ENCODE results near the gene DAP3.
A peak's percentile ranks its signal among the peaks of the same experiment; 100 is the strongest.
"Not testable (repeated sequence)": the region's sequence is repeated elsewhere in the genome, so short reads cannot be mapped to it uniquely, and the experiment has no call there.

The DAP3 gene

DNA sequence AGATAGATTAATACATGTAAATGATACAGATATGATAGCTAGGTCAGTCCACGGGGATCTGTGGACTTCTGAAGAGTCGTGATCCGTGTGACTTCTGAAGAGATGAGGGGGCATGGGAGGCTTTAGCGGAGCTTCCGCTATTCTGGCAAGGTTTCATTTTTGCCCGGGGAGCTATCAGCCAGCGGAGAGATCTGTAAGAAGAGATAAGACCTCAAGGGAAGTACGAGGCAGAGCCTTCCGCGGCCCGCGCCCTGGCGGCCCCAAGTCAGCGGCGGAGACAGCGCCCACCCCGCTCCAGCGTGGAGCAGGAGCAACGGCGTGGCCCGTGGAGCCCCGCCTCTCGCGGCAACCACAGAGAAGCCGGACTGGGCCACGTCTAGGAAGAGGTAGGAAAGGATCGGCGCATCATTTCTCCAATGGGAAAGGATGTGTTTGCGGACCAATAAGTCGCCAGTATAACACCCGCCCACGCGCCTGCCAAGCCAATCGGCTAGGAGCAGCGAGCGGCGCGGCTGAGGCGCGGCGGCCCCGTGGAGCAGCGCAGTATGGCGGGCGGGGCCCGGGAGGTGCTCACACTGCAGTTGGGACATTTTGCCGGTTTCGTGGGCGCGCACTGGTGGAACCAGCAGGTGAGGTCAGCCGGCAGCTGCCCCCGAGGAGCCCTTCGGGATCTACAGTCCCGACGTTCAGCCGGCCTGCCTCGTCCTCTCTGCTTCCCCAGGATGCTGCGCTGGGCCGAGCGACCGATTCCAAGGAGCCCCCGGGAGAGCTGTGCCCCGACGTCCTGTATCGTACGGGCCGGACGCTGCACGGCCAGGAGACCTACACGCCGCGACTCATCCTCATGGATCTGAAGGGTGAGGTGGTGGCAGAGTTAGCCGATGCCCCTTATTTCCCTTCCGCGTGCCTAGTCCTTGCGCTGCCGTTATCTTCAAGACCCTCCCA is 56.7 kb downstream of the DAP3 start:
- peak; percentile 56; the same call in 1 of the 2 replicates for TF ChIP-seq TOX (CRISPR knock-in tag; IDR thresholded peaks at IDR 0.05; ENCODE audit: borderline replicate concordance)
- TF ChIP-seq, protein P1, sequence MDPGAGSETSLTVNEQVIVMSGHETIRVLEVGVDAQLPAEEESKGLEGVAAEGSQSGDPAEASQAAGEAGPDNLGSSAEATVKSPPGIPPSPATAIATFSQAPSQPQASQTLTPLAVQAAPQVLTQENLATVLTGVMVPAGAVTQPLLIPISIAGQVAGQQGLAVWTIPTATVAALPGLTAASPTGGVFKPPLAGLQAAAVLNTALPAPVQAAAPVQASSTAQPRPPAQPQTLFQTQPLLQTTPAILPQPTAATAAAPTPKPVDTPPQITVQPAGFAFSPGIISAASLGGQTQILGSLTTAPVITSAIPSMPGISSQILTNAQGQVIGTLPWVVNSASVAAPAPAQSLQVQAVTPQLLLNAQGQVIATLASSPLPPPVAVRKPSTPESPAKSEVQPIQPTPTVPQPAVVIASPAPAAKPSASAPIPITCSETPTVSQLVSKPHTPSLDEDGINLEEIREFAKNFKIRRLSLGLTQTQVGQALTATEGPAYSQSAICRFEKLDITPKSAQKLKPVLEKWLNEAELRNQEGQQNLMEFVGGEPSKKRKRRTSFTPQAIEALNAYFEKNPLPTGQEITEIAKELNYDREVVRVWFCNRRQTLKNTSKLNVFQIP (CRISPR knock-in tag; IDR thresholded peaks at IDR 0.05; ENCODE audit: borderline replicate concordance, low read depth) = 0 out of 2 replicates have a peak, but pooled peaks have one; percentile 39

DNA sequence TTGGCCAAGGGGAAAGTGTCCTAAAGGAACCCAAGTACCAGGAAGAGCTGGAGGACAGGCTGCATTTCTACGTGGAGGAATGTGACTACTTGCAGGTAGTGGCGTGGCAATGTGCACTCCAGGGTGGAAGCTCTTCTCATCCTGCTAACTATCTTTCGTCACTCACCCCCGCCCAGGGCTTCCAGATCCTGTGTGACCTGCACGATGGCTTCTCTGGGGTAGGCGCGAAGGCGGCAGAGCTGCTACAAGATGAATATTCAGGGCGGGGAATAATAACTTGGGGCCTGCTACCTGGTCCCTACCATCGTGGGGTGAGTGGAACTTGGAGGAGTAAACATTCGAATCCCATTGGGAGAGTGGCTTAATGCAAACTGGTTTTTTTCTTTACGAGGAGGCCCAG is 58.7 kb downstream of the DAP3 start:
- ATAC-seq = not testable (repeated sequence)

More for the DNA sequence above, 56.7 kb downstream of the DAP3 start:
- ATAC-seq = peak; percentile 96

DNA sequence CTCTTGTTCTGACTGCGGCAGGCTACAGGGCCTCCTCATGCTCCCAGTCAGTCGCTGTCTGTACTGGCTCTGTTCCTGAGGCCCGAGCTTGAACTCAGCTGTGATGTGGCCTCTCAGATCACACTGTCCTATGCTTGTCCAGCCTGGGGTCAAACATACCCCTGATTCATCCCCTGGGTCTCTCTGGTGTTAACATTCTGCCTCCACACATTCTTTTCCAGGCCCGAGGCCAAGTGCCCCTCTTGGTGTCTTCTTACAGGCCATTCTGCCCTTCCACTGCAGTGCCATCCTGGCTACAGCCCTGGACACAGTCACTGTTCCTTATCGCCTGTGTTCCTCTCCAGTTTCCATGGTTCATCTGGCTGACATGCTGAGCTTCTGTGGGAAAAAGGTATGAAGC is 59.2 kb downstream of the DAP3 start:
- not testable (repeated sequence) for ATAC-seq

DNA sequence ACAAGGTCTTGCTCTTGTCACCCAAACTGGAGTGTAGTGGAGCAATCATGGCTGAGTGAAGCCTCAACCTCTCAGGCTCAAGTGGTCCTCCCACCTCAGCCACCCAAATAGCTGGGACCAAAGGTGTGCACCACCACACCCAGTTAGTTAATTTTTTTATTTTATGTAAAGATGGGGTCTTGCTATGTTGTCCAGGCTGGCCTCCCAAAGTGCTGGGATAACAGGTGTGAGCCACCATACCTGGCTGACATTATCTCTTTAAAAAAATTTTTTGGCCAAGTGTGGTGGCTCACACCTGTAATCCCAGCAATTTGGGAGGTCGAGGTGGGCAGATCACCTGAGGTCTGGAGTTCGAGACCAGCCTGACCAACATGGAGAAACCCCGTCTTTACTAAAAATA is 70.1 kb downstream of the DAP3 start:
- ATAC-seq = not testable (repeated sequence)

DNA sequence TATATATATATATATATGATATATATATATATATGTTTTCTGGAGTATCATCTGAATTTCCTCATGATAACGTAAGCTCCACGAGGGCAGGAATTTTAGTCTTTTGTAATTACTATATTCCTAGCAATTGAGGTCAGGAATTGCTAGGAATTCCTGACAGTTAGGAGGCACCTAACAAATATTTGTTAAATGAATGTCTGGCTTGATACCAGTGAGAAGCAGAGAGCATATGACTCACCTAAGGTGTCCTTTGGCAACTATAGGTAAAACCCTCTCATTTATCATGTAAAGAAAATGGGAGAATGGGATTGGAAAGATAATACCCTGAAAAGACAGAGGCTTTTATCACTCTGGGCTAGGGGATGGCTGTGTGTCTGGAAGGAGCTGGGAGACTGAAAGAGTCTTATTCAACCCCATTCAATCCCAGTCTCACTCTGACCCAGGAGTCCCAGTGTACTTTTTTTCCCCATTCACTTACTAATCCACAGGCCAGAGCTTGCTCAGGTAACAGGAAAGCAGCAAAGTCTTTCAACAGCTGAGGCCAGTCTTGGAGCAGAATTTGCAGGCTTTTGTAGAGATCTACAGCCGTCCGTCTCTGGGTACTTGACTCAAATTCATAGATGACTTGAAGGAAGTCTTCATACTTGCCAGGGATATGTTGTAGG is 71.2 kb downstream of the DAP3 start:
- no peak for ATAC-seq
- no peak for TF ChIP-seq ARNTL (CRISPR knock-in tag; IDR thresholded peaks at IDR 0.05; ENCODE audit: borderline replicate concordance, low read depth)
- no peak for TF ChIP-seq SNAI2 (CRISPR knock-in tag; IDR thresholded peaks at IDR 0.05)
- no peak for TF ChIP-seq TOX (CRISPR knock-in tag; IDR thresholded peaks at IDR 0.05; ENCODE audit: borderline replicate concordance)
- TF ChIP-seq ZNF565 (CRISPR knock-in tag; conservative IDR thresholded peaks at IDR 0.05; ENCODE audit: low read depth) = no peak

DNA sequence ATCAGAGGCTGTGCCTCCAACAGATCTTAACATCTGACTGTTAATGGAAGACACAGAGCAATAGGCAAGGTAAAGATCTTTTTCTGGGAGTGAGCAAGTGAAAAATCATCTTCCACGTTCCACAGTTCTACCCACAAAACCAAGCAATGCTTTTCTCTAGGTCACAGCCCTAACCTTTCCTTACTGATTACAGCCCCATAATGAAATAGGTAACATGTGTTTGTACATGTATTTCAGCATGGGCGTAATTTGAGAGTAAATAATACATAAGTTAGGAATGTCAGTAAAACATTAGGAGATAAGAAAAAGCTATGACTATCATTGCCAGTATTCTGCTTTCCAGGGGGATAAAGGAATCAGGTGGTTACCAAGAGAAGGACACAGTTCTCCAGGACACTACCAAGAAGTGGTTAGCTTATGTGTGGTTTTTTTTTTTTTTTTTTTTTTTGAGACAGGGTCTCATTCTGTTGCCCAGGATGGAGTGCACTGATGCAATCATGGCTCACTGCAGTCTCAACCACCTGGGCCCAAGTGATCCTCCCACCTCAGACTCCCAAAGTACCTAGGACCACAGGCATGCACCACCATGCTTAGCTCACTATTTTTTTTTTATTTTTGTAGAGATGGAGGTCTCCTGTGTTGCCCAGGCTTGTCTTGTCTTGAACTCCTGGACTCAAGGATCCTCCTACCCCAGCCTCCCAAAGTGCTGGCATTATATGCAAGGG is 72.0 kb downstream of the DAP3 start:
- TF ChIP-seq ARNTL (CRISPR knock-in tag; IDR thresholded peaks at IDR 0.05; ENCODE audit: borderline replicate concordance, low read depth) (no peak), TOX (CRISPR knock-in tag; IDR thresholded peaks at IDR 0.05; ENCODE audit: borderline replicate concordance) (no peak)
- TF ChIP-seq, protein P2, sequence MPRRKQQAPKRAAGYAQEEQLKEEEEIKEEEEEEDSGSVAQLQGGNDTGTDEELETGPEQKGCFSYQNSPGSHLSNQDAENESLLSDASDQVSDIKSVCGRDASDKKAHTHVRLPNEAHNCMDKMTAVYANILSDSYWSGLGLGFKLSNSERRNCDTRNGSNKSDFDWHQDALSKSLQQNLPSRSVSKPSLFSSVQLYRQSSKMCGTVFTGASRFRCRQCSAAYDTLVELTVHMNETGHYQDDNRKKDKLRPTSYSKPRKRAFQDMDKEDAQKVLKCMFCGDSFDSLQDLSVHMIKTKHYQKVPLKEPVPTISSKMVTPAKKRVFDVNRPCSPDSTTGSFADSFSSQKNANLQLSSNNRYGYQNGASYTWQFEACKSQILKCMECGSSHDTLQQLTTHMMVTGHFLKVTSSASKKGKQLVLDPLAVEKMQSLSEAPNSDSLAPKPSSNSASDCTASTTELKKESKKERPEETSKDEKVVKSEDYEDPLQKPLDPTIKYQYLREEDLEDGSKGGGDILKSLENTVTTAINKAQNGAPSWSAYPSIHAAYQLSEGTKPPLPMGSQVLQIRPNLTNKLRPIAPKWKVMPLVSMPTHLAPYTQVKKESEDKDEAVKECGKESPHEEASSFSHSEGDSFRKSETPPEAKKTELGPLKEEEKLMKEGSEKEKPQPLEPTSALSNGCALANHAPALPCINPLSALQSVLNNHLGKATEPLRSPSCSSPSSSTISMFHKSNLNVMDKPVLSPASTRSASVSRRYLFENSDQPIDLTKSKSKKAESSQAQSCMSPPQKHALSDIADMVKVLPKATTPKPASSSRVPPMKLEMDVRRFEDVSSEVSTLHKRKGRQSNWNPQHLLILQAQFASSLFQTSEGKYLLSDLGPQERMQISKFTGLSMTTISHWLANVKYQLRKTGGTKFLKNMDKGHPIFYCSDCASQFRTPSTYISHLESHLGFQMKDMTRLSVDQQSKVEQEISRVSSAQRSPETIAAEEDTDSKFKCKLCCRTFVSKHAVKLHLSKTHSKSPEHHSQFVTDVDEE (CRISPR knock-in tag; IDR thresholded peaks at IDR 0.05) = no peak
- no peak for ATAC-seq

DNA sequence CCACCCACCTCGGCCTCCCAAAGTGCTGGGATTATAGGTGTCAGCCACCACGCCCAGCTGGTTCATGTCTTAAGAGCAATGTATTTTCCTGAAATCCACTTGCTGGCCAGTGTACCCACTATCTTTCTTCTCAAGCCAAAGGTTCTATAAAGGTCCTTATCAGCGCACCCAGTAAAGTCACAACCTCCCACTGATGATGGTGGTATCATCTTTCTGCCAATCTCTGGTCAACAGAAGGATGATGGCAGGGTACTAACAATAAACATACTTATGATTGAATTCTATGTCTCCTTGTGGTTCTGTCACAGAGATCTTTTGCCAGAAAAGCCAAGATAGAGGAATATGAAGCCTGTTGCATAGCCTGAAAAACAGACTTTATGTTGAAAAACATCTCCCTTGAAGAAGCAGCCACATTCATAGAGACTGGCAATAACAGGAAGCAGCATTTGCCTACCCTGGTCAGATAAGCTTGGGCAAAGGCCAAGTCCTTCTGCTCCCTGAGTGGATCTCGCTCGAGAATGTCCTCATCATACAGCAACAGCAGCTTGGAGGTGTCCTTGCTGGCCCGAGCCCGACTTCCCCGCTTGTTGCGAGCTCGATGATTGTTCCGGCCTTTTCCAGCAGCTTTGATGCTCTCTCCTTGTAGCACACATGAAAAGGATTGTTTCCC is 73.0 kb downstream of the DAP3 start:
- TF ChIP-seq GLIS3 (CRISPR knock-in tag; IDR thresholded peaks at IDR 0.05) (no peak), TCF4 (CRISPR knock-in tag; IDR thresholded peaks at IDR 0.05; ENCODE audit: borderline replicate concordance) (no peak), CSDC2 (CRISPR knock-in tag; IDR thresholded peaks at IDR 0.05) (no peak), ISL1 (CRISPR knock-in tag; IDR thresholded peaks at IDR 0.05) (no peak)
- TF ChIP-seq, protein P3, sequence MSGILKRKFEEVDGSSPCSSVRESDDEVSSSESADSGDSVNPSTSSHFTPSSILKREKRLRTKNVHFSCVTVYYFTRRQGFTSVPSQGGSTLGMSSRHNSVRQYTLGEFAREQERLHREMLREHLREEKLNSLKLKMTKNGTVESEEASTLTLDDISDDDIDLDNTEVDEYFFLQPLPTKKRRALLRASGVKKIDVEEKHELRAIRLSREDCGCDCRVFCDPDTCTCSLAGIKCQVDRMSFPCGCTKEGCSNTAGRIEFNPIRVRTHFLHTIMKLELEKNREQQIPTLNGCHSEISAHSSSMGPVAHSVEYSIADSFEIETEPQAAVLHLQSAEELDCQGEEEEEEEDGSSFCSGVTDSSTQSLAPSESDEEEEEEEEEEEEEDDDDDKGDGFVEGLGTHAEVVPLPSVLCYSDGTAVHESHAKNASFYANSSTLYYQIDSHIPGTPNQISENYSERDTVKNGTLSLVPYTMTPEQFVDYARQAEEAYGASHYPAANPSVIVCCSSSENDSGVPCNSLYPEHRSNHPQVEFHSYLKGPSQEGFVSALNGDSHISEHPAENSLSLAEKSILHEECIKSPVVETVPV (CRISPR knock-in tag; IDR thresholded peaks at IDR 0.05) = no peak
- TF ChIP-seq, protein P1 (CRISPR knock-in tag; IDR thresholded peaks at IDR 0.05; ENCODE audit: borderline replicate concordance, low read depth) = no peak

DNA sequence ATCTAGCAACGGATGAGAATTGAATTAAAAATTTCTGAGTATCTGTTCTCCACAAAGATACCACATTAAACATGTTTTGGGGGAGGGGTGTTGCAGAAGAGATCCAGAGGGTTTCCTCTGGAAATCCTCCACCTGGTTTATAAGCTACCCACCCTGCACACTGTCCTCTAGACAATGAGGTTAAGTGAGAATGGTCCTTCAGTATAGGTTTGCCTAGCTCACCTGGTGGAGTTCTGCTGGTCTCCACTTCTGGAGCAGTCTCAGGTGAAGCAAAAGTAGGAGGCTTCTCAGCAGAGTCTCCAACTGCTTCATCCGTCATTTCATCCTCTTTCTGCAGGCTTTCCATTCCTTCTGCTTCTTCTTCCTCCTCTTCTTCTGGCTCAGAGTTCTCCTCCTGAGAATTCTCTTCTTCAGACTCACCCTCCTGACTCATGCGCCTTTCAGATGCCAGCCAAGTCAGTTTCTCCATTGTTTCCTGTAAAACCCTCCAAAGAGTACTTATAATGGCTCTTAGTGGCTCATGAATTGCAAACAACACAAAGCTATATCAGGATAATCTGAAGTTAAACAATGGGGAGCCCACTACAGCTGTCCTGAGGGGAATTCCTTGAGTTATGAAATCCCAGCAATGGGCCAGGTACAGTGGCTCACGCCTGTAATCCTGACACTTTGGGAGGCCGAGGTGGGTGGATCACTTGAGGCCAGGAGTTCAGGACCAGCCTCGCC is 74.4 kb downstream of the DAP3 start:
- ATAC-seq = peak; percentile 90

More for the DNA sequence above, 73.0 kb downstream of the DAP3 start:
- ATAC-seq = no peak

DNA sequence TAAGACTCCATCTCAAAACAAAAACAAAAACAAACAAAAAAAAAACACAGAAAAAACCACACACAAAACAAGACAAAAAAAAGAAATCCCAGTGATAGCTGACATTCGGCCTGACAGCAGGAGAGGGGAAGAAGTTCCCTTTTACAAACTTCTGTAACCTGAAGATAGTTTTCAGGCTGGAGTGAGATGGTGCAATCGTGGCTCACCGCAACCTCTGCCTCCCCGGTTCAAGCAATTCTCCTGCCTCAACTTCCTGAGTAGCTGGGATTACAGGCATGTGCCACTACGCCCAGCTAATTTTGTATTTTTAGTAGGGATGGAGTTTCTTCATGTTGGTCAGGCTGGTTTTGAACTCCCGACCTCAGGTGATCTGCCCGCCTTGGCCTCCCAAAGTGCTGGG is 75.1 kb downstream of the DAP3 start:
- not testable (repeated sequence) for ATAC-seq

DNA sequence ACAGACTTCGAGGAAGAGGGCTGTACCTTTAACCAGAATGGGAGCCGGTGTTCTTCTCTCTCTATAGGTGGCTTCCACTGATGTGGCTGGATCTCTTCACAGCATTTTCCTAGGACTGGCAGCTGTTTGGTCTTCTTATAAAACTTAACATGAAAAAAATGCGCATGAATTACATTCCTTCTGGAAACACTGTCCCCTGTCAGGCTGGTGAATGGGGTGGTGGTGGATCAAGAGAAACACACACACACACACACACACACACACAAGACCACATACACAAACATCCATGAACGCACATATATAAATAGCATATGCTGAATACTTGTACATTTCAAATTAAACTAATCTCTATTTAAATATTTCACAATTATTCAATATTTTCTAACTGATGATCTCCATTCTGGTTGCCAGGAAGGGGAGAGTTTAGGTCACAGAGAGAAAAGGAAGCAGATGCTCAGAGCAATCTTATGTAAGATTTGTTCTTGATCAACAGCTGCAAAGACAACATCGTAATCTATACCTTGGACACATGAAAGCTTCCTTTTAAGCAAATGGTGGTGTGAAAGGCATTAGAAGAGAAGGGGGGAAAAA is 78.6 kb downstream of the DAP3 start:
- ATAC-seq = not testable (repeated sequence)

Data from SK-N-SH treated with all-trans-retinoic acid at 6 μM for 48 hours (cell line).